Measurements from ENCODE around the gene SLC39A11.

GRCh38 chr17:72976971-72977770 is 115.3 kb downstream of the SLC39A11 start:
- TF ChIP-seq CTCF (IDR thresholded peaks at IDR 0.05): no peak
- 0 out of 2 replicates have a peak, but pooled peaks have one; percentile 27 for TF ChIP-seq POLR2AphosphoS5 (IDR thresholded peaks at IDR 0.05; ENCODE audit: low read depth, low read length)
- TF ChIP-seq EP300 (IDR thresholded peaks at IDR 0.05; ENCODE audit: borderline replicate concordance in 1 of 2, low read depth in 1 of 2, low read length in 1 of 2): peak in 1 of 2 experiments; percentile 54; a peak in 1 of 4 replicates
- no peak for TF ChIP-seq USF2 (IDR thresholded peaks at IDR 0.05; ENCODE audit: borderline replicate concordance, low read depth, low read length)
- no peak for TF ChIP-seq FOXM1 (IDR thresholded peaks at IDR 0.05; ENCODE audit: low read depth)
- no peak for TF ChIP-seq EZH2phosphoT487 (IDR thresholded peaks at IDR 0.05; ENCODE audit: borderline replicate concordance, low read depth)
- no peak for TF ChIP-seq SIN3A (IDR thresholded peaks at IDR 0.05; ENCODE audit: borderline replicate concordance, low read depth, low read length)
- TF ChIP-seq MEF2A (IDR thresholded peaks at IDR 0.05; ENCODE audit: borderline replicate concordance, low read depth): no peak
- TF ChIP-seq RAD21 (IDR thresholded peaks at IDR 0.05; ENCODE audit: low read length): no peak
- no peak for TF ChIP-seq RCOR1 (IDR thresholded peaks at IDR 0.05; ENCODE audit: low read length)
- TF ChIP-seq MAX (IDR thresholded peaks at IDR 0.05; ENCODE audit: low read depth): peak; percentile 78
- TF ChIP-seq SMC3 (IDR thresholded peaks at IDR 0.05; ENCODE audit: low read depth, low read length): no peak
